NCI-H146 (cell line): Measurements from ENCODE around the gene TUBGCP4.
A peak's percentile ranks its signal among the peaks of the same experiment; 100 is the strongest.
"Not testable (repeated sequence)": the region's sequence is repeated elsewhere in the genome, so short reads cannot be mapped to it uniquely, and the experiment has no call there.

Experiments
- DNase-seq: peaks from one replicate; lab custom pipeline; 2025; lab: John Stamatoyannopoulos, UW

Gene TUBGCP4

GRCh38 chr15:43370975-43371974 lies at the start of gene TUBGCP4, which contains the start of gene ZSCAN29:
TSS of gene TUBGCP4 (plus strand) at chr15:43371101. CDS start at chr15:43371355, 254 bp downstream.
TSS of gene ZSCAN29 (minus strand) at chr15:43371043. CDS start at chr15:43369913, 1,130 bp downstream.
- peak; percentile 79 for DNase-seq

DNA sequence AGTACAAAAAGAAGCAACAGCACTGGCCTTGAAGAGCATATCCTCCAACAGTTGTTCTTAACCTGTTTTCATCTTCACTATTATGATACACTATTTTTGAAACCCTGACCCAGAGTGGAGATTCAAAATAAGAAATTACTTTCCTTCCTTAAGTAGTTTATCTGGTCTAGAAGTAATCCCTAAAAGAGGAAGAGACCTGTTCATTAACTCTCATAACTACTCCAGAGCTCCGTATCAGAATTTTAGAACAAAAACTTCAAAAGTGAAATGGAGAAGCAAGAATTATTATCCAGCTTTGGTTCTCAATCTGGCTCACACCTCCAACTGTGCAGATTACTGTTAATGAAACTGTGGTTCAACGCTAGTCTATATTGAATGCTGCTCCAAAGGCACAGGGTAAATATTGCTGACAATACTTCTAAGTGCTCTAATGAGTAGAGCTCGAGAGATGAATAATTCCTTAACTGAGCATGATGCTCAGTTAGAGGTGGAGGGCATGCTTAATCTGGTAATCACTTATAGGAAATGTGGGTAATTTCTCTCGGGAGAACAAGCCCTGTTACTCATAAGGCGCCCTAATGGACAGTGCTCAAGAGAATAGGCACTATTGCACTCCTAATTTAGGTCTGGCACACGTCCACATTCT lies 45.7 kb upstream of the TUBGCP4 start:
- DNase-seq, result peak; percentile 13

DNA sequence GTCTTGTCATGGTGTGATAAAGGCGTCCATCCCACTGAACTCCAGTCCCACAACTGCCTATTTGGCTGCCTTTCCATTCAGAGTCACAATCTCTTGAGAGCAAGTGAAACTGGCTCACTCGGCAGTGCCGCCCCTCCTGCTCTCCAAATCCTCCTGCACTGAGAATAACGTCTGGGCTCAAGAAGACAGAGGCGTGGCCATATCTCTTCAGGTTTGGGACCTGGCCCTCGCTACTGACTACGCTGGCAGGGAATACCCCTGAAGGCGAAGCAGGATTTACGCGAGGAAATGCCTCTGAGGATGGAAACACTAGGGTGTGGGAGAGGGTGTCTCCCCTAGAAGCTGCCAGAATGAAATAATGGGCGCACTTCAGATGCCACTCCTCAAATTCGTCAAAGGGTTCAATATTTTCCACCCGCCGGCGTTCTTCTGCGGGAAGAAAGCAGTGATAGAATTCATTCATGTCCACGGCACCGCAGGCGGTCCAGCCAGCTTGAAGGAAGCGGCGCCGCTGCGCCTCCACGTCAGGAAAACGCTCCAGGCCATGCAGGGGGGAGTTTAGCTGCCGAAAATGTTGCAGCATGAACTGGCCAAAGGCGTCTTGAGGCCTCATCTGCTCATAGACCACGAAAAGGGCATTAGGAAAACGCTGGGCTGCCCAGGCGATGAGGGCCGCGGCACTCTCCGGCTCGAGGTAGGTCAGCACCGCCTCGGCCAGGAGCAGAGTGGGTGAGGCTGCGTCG lies 41.5 kb upstream of the TUBGCP4 start:
- DNase-seq, result peak; percentile 67

- DNase-seq, result peak; percentile 86
These were observed 40.7 kb upstream of the TUBGCP4 start, which contains the start of gene LCMT2 for GRCh38 chr15:43329960-43330779. TSS of gene LCMT2 (minus strand) at chr15:43330573. CDS start at chr15:43330489, 84 bp downstream.

- no peak for DNase-seq
These were observed 40.2 kb upstream of the TUBGCP4 start for GRCh38 chr15:43330780-43331087.

- no peak for DNase-seq
These were observed 24.6 kb upstream of the TUBGCP4 start for GRCh38 chr15:43346305-43346704.

GRCh38 chr15:43347114-43347513 lies 23.8 kb upstream of the TUBGCP4 start:
- DNase-seq, result no peak

GRCh38 chr15:43352693-43353382 lies 18.1 kb upstream of the TUBGCP4 start:
- no peak for DNase-seq

GRCh38 chr15:43360821-43361220 lies 10.1 kb upstream of the TUBGCP4 start:
- no peak for DNase-seq

DNA sequence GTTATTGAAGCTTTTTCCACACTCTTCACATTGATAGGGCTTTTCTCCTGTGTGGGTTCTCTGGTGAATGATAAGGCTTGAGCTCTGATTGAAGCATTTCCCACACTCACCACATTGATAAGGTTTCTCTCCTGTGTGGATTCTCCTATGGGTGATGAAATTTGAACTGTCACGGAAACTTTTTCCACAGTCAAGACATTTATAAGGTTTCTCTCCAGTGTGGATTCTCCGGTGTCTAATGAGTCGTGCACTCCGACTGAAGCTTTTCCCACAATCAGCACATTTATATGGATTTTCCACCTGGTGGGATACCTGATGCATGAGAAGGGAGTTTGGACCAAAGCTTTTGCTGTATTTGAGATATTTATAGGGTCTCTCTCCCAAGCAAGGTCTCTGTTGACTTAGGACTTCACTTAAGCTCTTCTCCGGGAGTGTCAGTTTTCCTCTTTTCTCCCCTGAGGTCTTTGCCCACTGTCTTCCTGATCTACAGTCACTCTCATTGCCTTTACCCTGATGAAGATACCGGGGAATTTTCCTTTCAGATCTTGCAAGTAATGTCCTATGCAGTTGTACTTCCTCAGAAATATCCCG lies 9.5 kb upstream of the TUBGCP4 start:
- no peak for DNase-seq

DNA sequence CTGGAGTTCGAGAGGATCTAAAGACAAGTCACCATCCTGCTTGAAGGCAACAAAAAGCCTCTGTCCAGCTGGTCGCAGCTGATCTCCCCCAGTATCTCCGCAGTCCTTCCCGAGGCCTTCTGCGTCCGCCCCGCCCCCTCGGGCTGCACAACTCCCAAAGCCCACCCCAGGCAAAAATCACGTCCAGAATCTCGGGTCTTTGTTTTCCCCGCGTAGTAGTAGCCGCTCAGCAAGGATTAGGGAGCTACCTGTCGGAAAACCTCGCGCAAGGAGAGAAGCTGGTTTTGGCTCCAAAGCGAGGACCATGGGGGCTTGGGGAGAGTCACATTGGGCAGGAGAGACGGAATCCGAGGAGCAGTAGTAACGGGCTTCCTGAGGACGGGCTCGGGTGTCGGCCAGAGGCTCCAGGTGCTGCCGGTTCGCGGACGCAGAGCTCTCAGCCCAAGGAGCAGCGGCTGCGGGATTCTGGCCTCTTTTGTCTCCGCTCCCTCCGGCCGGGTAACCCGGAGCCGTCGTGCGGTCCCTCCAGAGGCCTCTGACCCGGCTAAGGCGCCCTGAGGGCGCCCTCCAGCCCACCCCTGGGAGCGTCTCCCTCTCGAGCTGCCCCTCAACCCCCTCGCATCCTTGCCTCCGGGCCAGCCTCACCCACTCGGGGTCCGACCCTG lies 459 bp upstream of the TUBGCP4 start:
- peak; percentile 42 for DNase-seq

- peak; percentile 33 for DNase-seq
These were observed 5.3 kb downstream of the TUBGCP4 start for GRCh38 chr15:43376017-43376705.

- no peak for DNase-seq
These were observed 7.7 kb downstream of the TUBGCP4 start for GRCh38 chr15:43378601-43379000.

DNA sequence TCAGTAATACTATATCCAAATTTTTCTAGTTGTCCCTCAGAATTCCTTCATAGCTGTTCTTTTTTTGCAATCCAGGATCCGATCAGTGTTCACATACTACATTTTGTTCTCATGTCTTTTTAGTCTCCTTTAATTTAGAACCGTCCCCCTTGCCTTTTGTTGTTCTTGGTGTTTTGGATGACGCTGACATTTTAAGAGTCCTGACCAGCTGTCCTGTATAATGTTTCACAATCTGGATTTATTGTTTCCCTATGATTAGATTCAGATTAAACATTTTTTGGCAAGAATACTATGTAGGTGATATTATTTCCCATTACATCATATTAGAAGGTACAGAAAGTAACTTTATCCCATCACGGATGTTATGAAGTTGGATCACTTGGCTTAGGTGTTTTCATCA lies 11.4 kb downstream of the TUBGCP4 start:
- DNase-seq, result no peak

DNA sequence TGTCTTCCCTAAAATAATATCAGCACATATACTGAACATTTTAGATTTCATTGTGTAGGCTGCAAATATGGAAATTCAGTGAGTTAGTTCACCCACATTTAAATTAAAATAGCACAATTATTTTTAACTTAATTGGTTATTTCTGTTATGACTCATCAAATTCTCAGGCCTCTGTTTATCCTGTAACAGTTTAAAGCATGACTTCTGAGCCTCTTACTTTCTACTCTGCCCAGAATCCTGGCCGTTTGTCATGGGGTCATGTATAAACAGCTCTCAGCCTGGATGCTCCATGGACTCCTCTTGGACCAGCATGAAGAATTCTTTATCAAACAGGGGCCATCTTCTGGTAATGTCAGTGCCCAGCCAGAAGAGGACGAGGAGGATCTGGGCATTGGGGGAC lies 12.2 kb downstream of the TUBGCP4 start:
- DNase-seq, result no peak

- DNase-seq, result no peak
These were observed 19.8 kb downstream of the TUBGCP4 start for GRCh38 chr15:43390723-43391122.

DNA sequence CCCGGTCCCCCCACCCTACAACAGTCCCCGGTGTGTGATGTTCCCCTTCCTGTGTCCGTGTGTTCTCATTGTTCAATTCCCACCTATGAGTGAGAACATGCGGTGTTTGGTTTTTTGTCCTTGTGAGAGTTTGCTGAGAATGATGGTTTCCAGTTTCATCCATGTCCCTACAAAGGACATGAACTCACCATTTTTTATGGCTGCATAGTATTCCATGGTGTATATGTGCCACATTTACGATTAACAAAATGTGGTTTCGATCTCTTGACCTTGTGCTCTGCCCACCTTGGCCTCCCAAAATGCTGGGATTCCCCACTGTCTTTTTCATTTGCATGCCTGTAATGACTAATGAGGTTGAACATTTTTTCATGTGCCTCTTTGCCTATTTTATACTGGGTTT lies 22.7 kb downstream of the TUBGCP4 start:
- not testable (repeated sequence) for DNase-seq

DNA sequence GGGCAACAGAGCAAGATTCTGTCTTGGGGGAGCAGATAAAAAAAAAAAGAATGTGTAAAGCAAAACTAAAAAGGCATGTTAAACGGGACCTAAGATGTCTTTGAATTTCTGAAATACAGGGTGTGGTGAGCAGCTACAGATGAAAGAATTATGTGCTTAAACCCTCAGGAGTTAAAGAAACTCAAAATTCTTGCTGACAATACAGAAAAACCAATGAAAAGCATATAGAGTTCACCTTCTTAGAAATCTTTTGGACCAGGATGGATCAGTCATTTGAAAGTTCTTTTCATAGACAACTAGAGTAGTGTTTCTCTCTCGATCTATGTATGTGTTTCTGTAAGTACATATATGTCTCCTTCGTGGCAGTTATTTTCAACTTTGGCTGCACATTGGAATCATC lies 31.4 kb downstream of the TUBGCP4 start:
- DNase-seq, result no peak

GRCh38 chr15:43403616-43404015 lies 32.7 kb downstream of the TUBGCP4 start:
- DNase-seq, result no peak
